HepG2 (cell line): Measurements from ENCODE around the gene TRIO. TPM values are rescaled to one million over a fixed set of nuclear protein-coding genes. Genes with fewer than 3 reads are reported as not detected.

Experiments used
- ATAC-seq: fragments of 200-7000 bp; cut with Tn5 transposase; 3 replicates; pipeline ENCODE4 v1.9.1; 2020; ENCODE audit warnings: mild to moderate bottlenecking, moderate library complexity
- BruUV-seq: library from RNA; stranded (reverse); fragments of 400-500 nt; replicated peaks from 2 replicates; lab custom pipeline; 2021; lab: Mats Ljungman, UMichigan
- CTCF ChIA-PET: fragments of 300-600 bp; formaldehyde crosslinking; extraction: SDS; loops from one replicate; lab custom pipeline; 2021; ENCODE audit warnings: low total read pairs, inconsistent platforms, low intra/inter-chr PET ratio; lab: Yijun Ruan, JAX
- POLR2A ChIA-PET: fragments of 350-600 bp; sonication (Branson Sonifier 250); formaldehyde crosslinking; loops from one replicate; lab custom pipeline; 2020; ENCODE audit warnings: antibody characterized with exemption, inconsistent platforms; lab: Yijun Ruan, JAX
- DNase-seq: peaks from one replicate; pipeline ENCODE4 v3.0.0-alpha.2; 2015; ENCODE audit warnings: low spot score
- FAIRE-seq: peaks from 3 replicates; lab custom pipeline; 2011; peaks lifted over from hg19 to GRCh38; lab: Jason Lieb, UNC
- H2AFZ ChIP-seq: one replicate; pipeline ENCODE4 v1.6.1; 2011; ENCODE audit warnings: low read length, inconsistent platforms
- H3K27ac ChIP-seq: fragments of 300-600 bp; 3 replicates; pipeline ENCODE4 v1.8.0; 2011; ENCODE audit warnings: mixed run types, mild to moderate bottlenecking, mixed read lengths, low read length, inconsistent platforms; ENCODE audit not compliant: insufficient read depth; ENCODE audit errors: extremely low read length
- H3K27me3 ChIP-seq, 2 experiments: fragments of 200-600 bp in 1 of 2; 2 replicates in 1 of 2; 3 replicates in 1 of 2; pipeline versions ENCODE4 v1.6.0 to v1.8.0; 2011; ENCODE audit warnings: low read length in 2 of 2, mild to moderate bottlenecking in 2 of 2, moderate library complexity in 2 of 2, inconsistent platforms in 1 of 2; ENCODE audit not compliant: insufficient read depth in 2 of 2, control insufficient read depth in 1 of 2
- H3K36me3 ChIP-seq, 2 experiments: fragments of 200-600 bp in 1 of 2; replicated peaks in 1 of 2; 2 replicates in 1 of 2; 3 replicates in 1 of 2; pipeline versions ENCODE4 v1.5.1 to v1.8.0; 2011; ENCODE audit warnings: low read length in 2 of 2, inconsistent platforms in 1 of 2; ENCODE audit not compliant: insufficient read depth in 2 of 2, control insufficient read depth in 1 of 2
- H3K4me1 ChIP-seq: 2 replicates; pipeline ENCODE4 v1.5.1; 2012; ENCODE audit warnings: low read length, inconsistent platforms; ENCODE audit not compliant: insufficient read depth
- H3K4me2 ChIP-seq: 2 replicates; pipeline ENCODE4 v1.6.0; 2011; ENCODE audit warnings: low read depth, low read length, inconsistent platforms
- H3K4me3 ChIP-seq, 3 experiments: fragments of 200-600 bp in 1 of 3; sonication (generic), shearing (Covaris generic) in 1 of 3; replicated peaks in 1 of 3; 2 replicates each; pipeline ENCODE4 v1.5.1; 2011 to 2016; ENCODE audit warnings: low read length in 3 of 3, inconsistent platforms in 2 of 3, low read depth in 2 of 3, mild to moderate bottlenecking in 2 of 3, control low read depth in 1 of 3, mixed read lengths in 1 of 3; ENCODE audit not compliant: insufficient read depth in 1 of 3
- H3K79me2 ChIP-seq: one replicate; pipeline ENCODE4 v1.6.1; 2011; ENCODE audit warnings: low read length, inconsistent platforms; ENCODE audit not compliant: insufficient read depth
- H3K9ac ChIP-seq: 2 replicates; pipeline ENCODE4 v1.6.0; 2011; ENCODE audit warnings: mild to moderate bottlenecking, low read depth, low read length, inconsistent platforms; ENCODE audit not compliant: insufficient read depth
- H3K9me3 ChIP-seq: 2 replicates; pipeline ENCODE4 v1.5.1; 2012; ENCODE audit warnings: mild to moderate bottlenecking, low read length
- H4K20me1 ChIP-seq: 2 replicates; pipeline ENCODE4 v1.6.0; 2011; ENCODE audit warnings: inconsistent platforms, mild to moderate bottlenecking, low read length, moderate library complexity; ENCODE audit not compliant: insufficient read depth
- BHLHE40 ChIP-seq: IDR thresholded peaks from 2 replicates; pipeline ENCODE4 v1.6.1; 2011; ENCODE audit warnings: low read length, improper control_type of control experiment
- FOXA1 ChIP-seq, 2 experiments: fragments of 450-650 bp in 1 of 2; sonication (generic) in 1 of 2; formaldehyde crosslinking in 1 of 2; IDR thresholded peaks; 2 replicates each; pipeline versions ENCODE4 v1.4.0 to v1.6.1; 2016 to 2020; ENCODE audit warnings: missing genetic modification reagents in 1 of 2
- HES4 ChIP-seq: sonication (generic); formaldehyde crosslinking; IDR thresholded peaks from 2 replicates; pipeline ENCODE4 v1.9.0; 2021; ENCODE audit warnings: mild to moderate bottlenecking, missing genetic modification reagents, borderline replicate concordance
- MTA1 ChIP-seq: sonication (generic); formaldehyde crosslinking; IDR thresholded peaks from 2 replicates; pipeline ENCODE4 v1.4.0; 2020; ENCODE audit warnings: missing genetic modification reagents, mild to moderate bottlenecking, borderline replicate concordance
- NBN ChIP-seq: fragments of 450-650 bp; conservative IDR thresholded peaks from 2 replicates; pipeline ENCODE4 v1.6.1; 2017
- SCMH1 ChIP-seq: sonication (generic); formaldehyde crosslinking; IDR thresholded peaks from 2 replicates; pipeline ENCODE4 v1.9.0; 2021; ENCODE audit warnings: missing genetic modification reagents, mild to moderate bottlenecking, borderline replicate concordance
- SRSF4 ChIP-seq: fragments of 200-400 bp; formaldehyde crosslinking; IDR thresholded peaks from one replicate; pipeline ENCODE4 v1.6.1; 2018; ENCODE audit warnings: mild to moderate bottlenecking, low read depth, low read length, moderate library complexity; ENCODE audit not compliant: poor library complexity, severe bottlenecking
- SRSF9 ChIP-seq: fragments of 200-400 bp; formaldehyde crosslinking; IDR thresholded peaks from 2 replicates; pipeline ENCODE4 v1.6.1; 2018; ENCODE audit warnings: borderline replicate concordance, mild to moderate bottlenecking, low read depth, low read length; ENCODE audit not compliant: insufficient read depth, poor library complexity, severe bottlenecking
- ZMYM3 ChIP-seq: sonication (generic); formaldehyde crosslinking; IDR thresholded peaks from 2 replicates; pipeline ENCODE4 v1.5.1; 2020; ENCODE audit warnings: mild to moderate bottlenecking, missing genetic modification reagents
- ZNF34 ChIP-seq: sonication (generic); formaldehyde crosslinking; IDR thresholded peaks from 2 replicates; pipeline ENCODE4 v1.4.0; 2020; ENCODE audit warnings: mild to moderate bottlenecking, missing genetic modification reagents, borderline replicate concordance
- ZNF629 ChIP-seq: sonication (generic); formaldehyde crosslinking; conservative IDR thresholded peaks from 2 replicates; pipeline ENCODE4 v1.5.0; 2020; ENCODE audit warnings: missing genetic modification reagents
- WGBS: methylation state at CpG from one replicate; pipeline ENCODE4 v1.1.6; 2017; ENCODE audit warnings: low lambda C conversion rate; 5-methylcytosine and 5-hydroxymethylcytosine counted together
- in situ Hi-C: cut with HindIII; loops from 2 replicates; pipeline ENCODE4 v1.10.0; 2017; ENCODE audit warnings: low pct_unique_long_range_greater_than_20kb; ENCODE audit not compliant: extremely low pct_ligation_motif_present
- intact Hi-C: fragments of 100-400 bp; cut with micrococcal nuclease; formaldehyde crosslinking; loops from one replicate; pipeline ENCODE4 v1.10.0; 2022; ENCODE audit not compliant: unreplicated experiment
- polyA plus RNA-seq, 8 experiments: library from polyadenylated mRNA; depleted of rRNA in 3 of 8; stranded (reverse) in 7 of 8; unstranded in 1 of 8; fragments of >200 nt; fragmentation: Illumina TruSeq in 4 of 8; extraction: Trizol in 4 of 8; gene quantifications; 2 replicates each; pipeline versions ENCODE4 v1.2.1 to v1.2.3, GENCODE V29; 2011 to 2016; ENCODE audit warnings: low read depth in 4 of 8, missing spikeins in 1 of 8, mixed read lengths in 1 of 8; ENCODE audit not compliant: insufficient read depth in 1 of 8
- total RNA-seq, 5 experiments: library from RNA; depleted of rRNA; stranded (reverse); fragments of >200 nt; fragmentation: Illumina TruSeq; extraction: Trizol; gene quantifications; 2 replicates each; pipeline ENCODE4 v1.2.3, GENCODE V29; 2016; ENCODE audit warnings: low read depth in 1 of 5
- TF ChIP-seq, protein P1 (sequence below): sonication (generic); formaldehyde crosslinking; IDR thresholded peaks from 2 replicates; pipeline ENCODE4 v1.4.0; 2020; ENCODE audit warnings: missing genetic modification reagents; ENCODE audit errors: not compliant biosample characterization
- TF ChIP-seq, protein P2 (sequence below): sonication (generic); formaldehyde crosslinking; IDR thresholded peaks from 2 replicates; pipeline ENCODE4 v1.9.0; 2021; ENCODE audit warnings: missing genetic modification reagents, borderline replicate concordance
- TF ChIP-seq, protein P3 (sequence below): sonication (generic); formaldehyde crosslinking; IDR thresholded peaks from 2 replicates; pipeline ENCODE4 v1.4.0; 2020; ENCODE audit warnings: missing genetic modification reagents, mild to moderate bottlenecking, borderline replicate concordance
- TF ChIP-seq, protein P4 (sequence below): sonication (generic); formaldehyde crosslinking; IDR thresholded peaks from 2 replicates; pipeline ENCODE4 v1.9.0; 2021; ENCODE audit warnings: missing genetic modification reagents, borderline replicate concordance

The TRIO gene
- total and polyA plus RNA-seq, 2 of the 13 experiments (the other 11 are each of a cell fraction or from before 2014, with no cell fraction given) = 45.2 to 45.9 TPM

DNA sequence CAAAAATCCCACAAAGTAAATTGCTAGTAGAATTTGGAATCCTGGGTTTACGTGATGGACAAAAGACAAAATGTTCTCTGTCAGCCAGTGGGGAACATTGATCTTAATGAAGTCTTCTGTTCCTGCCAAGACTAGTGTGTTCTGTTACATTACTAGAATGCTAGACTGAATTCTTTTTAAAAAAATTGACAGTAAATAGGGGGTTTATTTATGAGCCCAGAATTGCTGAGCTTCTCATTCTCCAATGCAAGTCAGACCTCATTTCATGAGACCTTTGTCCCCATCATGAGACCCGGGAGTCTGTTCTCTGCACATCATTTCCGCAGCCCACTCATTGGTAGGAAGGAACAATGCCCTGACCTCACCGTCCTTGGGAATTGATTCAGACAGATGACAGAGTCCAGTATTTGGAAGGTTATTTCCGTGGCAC lies 264.6 kb downstream of the TRIO start:
- H2AFZ ChIP-seq = no peak overlapping the region
- 92% methylated on average over 5 of the region's 5 CpGs for WGBS
- in situ Hi-C loops = no loop called here
- no peak overlapping the region for H3K4me2 ChIP-seq
- no peak overlapping the region for H3K9ac ChIP-seq
- no peak overlapping the region for H3K4me3 ChIP-seq
- H3K4me1 ChIP-seq = no peaks in the 10 kb centered on the region
- H3K27me3 ChIP-seq = no peaks in the 10 kb centered on the region
- no peaks in the 10 kb centered on the region for H3K9me3 ChIP-seq
- H3K27ac ChIP-seq = no peak overlapping the region
- BruUV-seq = no TSS peak
- ATAC-seq (no peak), DNase-seq (no peak), FAIRE-seq (no peak)
- intact Hi-C loops = no loop called here
- no peaks in the 10 kb centered on the region for H3K79me2 ChIP-seq
- H3K36me3 ChIP-seq = peaks cover 22 to 58% of the 10 kb centered on the region in 2 experiments
- H4K20me1 ChIP-seq = no peaks in the 10 kb centered on the region
- TF ChIP-seq, protein P1, sequence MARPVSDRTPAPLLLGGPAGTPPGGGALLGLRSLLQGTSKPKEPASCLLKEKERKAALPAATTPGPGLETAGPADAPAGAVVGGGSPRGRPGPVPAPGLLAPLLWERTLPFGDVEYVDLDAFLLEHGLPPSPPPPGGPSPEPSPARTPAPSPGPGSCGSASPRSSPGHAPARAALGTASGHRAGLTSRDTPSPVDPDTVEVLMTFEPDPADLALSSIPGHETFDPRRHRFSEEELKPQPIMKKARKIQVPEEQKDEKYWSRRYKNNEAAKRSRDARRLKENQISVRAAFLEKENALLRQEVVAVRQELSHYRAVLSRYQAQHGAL (CRISPR knock-in tag) = no peak
- no peak for TF ChIP-seq SRSF4
- TF ChIP-seq MTA1 = no peak
- TF ChIP-seq, protein P2, sequence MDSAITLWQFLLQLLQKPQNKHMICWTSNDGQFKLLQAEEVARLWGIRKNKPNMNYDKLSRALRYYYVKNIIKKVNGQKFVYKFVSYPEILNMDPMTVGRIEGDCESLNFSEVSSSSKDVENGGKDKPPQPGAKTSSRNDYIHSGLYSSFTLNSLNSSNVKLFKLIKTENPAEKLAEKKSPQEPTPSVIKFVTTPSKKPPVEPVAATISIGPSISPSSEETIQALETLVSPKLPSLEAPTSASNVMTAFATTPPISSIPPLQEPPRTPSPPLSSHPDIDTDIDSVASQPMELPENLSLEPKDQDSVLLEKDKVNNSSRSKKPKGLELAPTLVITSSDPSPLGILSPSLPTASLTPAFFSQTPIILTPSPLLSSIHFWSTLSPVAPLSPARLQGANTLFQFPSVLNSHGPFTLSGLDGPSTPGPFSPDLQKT = no peak
- TF ChIP-seq FOXA1 (IDR thresholded peaks at IDR 0.05) = no peak
- no peak for TF ChIP-seq FOXA1 (CRISPR knock-in tag; IDR thresholded peaks at IDR 0.05)
- no peak for TF ChIP-seq SRSF9
- TF ChIP-seq, protein P3, sequence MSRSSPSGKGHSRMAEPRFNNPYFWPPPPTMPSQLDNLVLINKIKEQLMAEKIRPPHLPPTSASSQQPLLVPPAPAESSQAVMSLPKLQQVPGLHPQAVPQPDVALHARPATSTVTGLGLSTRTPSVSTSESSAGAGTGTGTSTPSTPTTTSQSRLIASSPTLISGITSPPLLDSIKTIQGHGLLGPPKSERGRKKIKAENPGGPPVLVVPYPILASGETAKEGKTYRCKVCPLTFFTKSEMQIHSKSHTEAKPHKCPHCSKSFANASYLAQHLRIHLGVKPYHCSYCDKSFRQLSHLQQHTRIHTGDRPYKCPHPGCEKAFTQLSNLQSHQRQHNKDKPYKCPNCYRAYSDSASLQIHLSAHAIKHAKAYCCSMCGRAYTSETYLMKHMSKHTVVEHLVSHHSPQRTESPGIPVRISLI (CRISPR knock-in tag) = no peak
- TF ChIP-seq ZNF34 (CRISPR knock-in tag) = no peak
- TF ChIP-seq ZNF629 (CRISPR knock-in tag) = no peak
- TF ChIP-seq SCMH1 (CRISPR knock-in tag) = no peak
- TF ChIP-seq NBN = no peak
- TF ChIP-seq, protein P4, sequence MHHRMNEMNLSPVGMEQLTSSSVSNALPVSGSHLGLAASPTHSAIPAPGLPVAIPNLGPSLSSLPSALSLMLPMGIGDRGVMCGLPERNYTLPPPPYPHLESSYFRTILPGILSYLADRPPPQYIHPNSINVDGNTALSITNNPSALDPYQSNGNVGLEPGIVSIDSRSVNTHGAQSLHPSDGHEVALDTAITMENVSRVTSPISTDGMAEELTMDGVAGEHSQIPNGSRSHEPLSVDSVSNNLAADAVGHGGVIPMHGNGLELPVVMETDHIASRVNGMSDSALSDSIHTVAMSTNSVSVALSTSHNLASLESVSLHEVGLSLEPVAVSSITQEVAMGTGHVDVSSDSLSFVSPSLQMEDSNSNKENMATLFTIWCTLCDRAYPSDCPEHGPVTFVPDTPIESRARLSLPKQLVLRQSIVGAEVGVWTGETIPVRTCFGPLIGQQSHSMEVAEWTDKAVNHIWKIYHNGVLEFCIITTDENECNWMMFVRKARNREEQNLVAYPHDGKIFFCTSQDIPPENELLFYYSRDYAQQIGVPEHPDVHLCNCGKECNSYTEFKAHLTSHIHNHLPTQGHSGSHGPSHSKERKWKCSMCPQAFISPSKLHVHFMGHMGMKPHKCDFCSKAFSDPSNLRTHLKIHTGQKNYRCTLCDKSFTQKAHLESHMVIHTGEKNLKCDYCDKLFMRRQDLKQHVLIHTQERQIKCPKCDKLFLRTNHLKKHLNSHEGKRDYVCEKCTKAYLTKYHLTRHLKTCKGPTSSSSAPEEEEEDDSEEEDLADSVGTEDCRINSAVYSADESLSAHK (CRISPR knock-in tag) = no peak
- TF ChIP-seq ZMYM3 (CRISPR knock-in tag) = no peak
- TF ChIP-seq HES4 (CRISPR knock-in tag) = no peak
- no peak for TF ChIP-seq BHLHE40
- ChIA-PET CTCF (no interaction called here), POLR2A (no interaction called here)
